SH-SY5Y (cell line): ENCODE results near the gene MAD2L1BP.

Experiments used
- GATA2 ChIP-seq: IDR thresholded peaks from 2 replicates; pipeline ENCODE4 v1.6.1; 2011; ENCODE audit warnings: mild to moderate bottlenecking, low read depth, low read length
- GATA3 ChIP-seq: IDR thresholded peaks from 2 replicates; pipeline ENCODE4 v1.6.1; 2011; ENCODE audit warnings: low read depth, mild to moderate bottlenecking, low read length, moderate library complexity

- no peak for TF ChIP-seq GATA2
- TF ChIP-seq GATA3: no peak
Observed at GRCh38 chr6:43680308-43681200, 44.9 kb downstream of the MAD2L1BP start.
